GM12872 (cell line): Measurements from ENCODE around the gene RHOBTB1.

Experiments
- CTCF ChIP-seq: IDR thresholded peaks from 3 replicates; pipeline ENCODE4 v1.5.1; 2011; ENCODE audit warnings: low read depth, mild to moderate bottlenecking, low read length, moderate library complexity; ENCODE audit not compliant: insufficient read depth

Gene RHOBTB1

DNA sequence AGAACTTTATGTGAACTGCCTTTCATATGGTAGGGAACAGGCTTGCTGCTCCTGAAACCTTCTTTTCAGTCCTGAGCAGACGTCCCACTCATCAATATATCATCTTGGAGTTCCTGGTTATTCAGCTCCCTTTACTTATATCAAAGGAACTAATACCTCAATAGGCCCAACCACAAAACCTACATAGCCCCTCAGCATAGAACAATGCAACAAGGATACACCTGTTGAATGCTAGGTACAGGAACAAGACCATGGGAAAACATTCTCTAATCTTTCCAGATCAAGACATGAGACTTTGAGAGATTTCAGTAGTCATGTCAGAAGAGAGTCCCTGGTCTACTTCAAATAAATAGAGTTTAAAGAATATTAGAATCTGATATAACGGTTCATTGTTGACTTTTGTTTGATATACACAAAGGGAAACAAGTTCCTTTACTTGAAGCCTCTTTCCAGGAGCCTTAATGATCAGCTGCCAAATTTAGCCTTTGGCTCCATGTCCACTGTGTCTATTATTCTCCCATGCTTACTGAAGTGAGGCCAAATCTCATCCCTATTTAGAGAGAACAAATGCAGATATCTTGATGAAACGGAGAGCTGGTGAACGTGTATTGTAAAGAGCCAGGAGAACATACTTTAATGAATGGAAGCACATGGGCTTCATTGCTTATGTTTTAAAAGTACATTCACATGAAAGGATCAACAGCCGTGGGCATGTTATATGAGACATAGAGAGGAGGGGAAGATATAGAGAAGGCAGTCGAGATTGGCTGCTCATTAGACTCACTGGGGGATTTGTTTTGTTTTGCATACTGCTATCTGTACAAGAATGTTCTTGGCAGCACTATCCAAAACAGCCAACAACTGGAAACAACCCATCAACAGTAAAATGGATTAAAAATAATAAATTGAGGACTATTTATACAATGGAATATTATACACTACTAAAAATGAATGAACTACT is 9.5 kb downstream of the RHOBTB1 start:
- TF ChIP-seq CTCF: no peak

GRCh38 chr10:60932756-60933155 is 11.2 kb downstream of the RHOBTB1 start:
- TF ChIP-seq CTCF: no peak

DNA sequence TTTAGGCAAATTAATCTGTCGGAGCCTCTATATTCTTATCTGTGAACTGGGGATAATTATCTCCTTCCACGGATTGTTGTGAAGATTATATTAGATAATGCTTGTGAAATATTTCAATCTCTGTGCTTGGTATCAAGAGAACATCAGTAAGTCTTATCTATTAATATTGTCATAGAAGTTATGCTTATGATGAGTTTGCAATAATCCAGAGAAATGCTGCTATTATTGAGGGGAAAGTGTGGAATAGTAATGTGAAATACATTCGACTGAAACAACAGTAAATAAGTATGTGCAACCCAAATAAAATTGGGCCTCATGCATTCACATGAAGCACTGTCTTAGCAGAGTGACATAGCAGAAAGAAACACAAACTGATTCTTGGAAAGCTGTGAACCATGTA is 13.7 kb downstream of the RHOBTB1 start:
- no peak for TF ChIP-seq CTCF

GRCh38 chr10:60921633-60922032 is 22.4 kb downstream of the RHOBTB1 start:
- no peak for TF ChIP-seq CTCF

GRCh38 chr10:60920479-60920878 is 23.5 kb downstream of the RHOBTB1 start:
- TF ChIP-seq CTCF: no peak

DNA sequence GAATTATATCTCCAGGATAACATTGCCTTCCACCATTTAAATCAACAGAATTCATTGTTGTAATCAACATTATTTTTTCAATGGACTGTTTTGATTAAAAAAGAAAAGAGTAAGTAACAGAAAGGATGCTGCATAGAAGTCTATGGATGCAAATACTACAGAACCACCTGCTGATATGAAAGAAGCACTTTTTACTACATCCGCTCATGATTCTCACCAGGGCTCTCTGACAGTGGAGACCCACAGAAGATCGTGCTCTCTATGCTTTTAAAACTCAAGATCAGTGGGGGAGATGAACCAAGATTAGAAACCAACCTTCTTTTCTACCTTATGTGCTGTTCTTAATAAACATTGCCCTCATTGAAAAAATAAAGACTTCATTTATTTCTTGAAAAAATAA is 24.4 kb downstream of the RHOBTB1 start:
- TF ChIP-seq CTCF: no peak

- TF ChIP-seq CTCF: no peak
Measured at GRCh38 chr10:60917331-60918280, 26.4 kb downstream of the RHOBTB1 start.
